Kidney tubule cell (primary cell): ENCODE results near the gene HEBP1.

Source experiments
- DNase-seq: peaks from one replicate; pipeline ENCODE4 v3.0.0-alpha.2; 2018; ENCODE audit warnings: low spot score

The HEBP1 gene

DNA sequence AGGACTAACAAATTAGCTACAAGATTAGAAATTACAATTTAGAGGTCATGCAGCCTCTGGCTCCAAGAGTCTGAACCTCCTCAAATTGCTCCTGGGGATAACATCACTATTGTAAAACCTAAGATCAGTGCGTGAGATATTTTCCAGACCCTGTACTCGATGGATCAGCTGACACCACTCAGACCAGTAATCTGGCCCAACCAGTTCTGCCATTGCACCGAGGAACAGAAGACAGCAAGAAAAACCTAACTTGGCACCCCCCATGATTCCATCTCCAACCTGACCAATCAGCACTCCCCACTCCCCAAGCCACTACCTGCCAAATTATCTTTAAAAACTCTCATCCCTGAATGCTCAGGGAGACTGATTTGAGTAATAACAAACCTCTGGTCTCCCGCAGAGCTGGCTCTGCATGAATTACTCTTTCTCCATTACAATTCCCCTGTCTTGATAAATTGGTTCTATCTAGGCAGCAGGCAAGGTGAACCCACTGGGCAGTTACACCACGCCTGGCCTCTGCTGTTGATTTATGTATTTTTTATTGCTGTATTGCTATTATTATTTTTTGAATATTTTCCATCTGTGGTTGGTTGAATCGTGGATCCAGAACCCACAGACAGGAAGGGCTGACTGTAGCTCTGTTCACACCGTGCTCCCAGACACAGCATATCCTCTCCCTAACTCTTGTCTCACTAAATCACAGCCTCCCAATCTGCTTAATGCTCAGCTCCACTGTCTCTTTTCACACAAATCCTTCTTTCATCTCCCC is 9.2 kb downstream of the HEBP1 start:
- no peak for DNase-seq

- no peak for DNase-seq
These were observed 12.6 kb downstream of the HEBP1 start for GRCh38 chr12:12987421-12987820.

DNA sequence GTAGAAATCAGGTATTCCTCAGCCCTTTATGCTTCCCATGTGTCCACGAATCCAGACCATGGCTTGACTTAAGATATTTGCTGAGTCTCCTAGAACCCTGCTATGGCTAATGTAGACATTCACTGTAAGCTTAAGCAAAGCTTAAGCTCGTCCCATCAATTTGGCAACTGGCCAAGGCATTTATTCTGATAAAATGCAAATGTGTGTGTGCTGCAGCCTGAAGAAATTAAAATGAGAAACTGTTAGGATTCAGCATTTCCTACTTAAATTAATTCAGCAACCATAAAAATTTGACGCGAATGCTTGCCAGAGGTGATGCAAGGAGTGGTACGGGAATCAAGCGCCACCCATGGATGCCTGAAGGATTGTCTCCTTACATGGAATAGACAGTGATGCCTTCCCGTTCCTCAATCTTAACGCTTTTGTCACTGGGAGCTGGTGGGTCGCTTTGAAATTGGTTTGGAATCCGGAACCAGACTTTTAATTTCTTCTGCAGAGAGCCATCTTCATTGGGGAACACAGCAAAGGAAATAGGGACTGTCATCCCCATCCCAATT is 13.2 kb downstream of the HEBP1 start:
- DNase-seq, result no peak

GRCh38 chr12:12985817-12986408 is 14.2 kb downstream of the HEBP1 start:
- DNase-seq, result peak; percentile 32

- no peak for DNase-seq
These were observed 15.9 kb downstream of the HEBP1 start for GRCh38 chr12:12984149-12984548.

DNA sequence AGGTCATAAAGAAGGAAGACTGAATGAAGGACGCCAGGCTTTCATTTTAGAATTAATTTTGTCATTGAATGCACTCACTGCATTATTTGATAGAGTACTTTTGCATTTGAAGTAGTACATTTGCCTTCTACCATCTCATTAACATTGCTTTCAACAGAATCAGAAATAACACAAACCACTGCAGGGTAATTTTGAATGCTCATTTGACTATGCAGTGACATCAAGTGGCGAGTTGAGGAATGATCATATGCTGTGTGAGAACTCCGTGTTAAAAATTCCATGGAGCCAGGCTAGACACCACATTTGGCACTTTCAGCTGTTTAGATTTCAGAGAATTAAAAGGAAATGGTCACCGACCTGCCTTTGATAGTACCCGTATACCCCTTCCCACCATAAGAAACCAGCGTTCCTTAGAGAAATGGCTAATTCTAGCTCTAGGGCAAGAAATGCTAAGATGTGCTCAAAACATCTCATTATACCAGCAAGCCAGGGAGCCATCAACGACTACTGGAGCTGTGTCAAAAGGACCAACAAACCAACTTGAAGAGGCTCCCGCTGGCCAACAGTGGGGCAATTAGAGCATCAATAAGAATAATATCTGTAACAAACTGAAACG is 16.5 kb downstream of the HEBP1 start:
- DNase-seq, result peak; percentile 59

DNA sequence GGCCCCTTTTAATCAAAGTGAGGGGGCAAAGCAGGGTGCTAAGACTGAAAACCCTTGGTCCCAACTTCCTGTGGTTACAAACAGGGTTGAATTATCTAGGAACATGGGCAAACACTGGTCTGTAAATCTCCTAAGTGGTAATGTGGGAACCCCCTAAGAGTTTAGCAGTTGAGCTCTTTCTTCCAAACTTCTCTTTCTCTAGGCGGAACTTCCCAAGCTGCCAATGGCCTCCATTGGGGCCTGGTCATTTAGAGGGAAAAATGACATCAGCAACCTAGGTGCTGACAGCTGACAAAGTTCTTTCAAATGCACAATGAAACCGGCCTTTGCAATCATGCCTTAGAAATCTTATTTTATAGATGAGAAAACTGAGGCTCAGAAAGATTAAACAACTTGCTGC is 17.7 kb downstream of the HEBP1 start:
- DNase-seq, result no peak

GRCh38 chr12:12979731-12980259 is 20.3 kb downstream of the HEBP1 start:
- DNase-seq, result peak; percentile 93

DNA sequence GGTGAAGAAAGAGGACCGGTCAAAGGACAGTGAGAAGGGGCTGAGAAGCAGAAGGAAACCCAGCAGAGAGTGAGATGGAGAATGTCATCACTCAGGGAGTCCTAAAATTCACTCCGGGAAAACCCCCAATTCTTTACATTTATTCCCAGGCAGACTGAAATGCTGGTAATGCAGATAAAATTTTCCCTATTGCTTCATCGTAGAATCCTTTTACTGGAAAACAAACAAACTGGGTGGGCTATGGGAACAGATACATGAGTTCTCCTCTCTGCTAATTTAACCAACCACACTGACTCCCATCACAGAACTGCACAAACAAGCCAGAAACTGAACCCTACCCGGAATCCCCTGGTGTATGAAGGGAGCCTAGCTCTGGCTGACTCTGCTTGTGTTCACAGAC is 20.9 kb downstream of the HEBP1 start:
- no peak for DNase-seq

- DNase-seq, result no peak
These were observed 22.8 kb downstream of the HEBP1 start for GRCh38 chr12:12977231-12977630.

GRCh38 chr12:12976366-12976765 is 23.7 kb downstream of the HEBP1 start:
- DNase-seq, result peak; percentile 88

- peak; percentile 65 for DNase-seq
These were observed 24.6 kb downstream of the HEBP1 start for GRCh38 chr12:12975322-12976077.

GRCh38 chr12:12974211-12974610 is 25.9 kb downstream of the HEBP1 start:
- DNase-seq, result no peak

DNA sequence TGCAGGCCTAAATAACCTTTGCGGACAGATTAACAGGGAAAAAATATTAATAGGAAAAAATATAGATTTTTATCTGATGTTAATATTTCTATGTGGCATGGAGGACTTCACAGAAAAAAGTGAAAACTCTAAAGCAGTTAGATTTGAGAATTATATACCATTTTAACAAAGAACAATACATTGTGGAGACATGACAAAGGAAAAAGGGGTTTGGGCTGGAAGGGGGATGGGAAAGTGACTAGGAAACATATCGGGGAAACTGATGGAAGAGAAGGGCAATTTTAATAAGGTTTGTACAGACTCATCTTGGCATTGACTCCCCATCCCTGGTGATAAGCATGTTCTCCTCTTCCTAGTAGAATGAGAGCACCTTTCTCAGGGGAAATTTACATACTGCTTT is 27.0 kb downstream of the HEBP1 start:
- no peak for DNase-seq

DNA sequence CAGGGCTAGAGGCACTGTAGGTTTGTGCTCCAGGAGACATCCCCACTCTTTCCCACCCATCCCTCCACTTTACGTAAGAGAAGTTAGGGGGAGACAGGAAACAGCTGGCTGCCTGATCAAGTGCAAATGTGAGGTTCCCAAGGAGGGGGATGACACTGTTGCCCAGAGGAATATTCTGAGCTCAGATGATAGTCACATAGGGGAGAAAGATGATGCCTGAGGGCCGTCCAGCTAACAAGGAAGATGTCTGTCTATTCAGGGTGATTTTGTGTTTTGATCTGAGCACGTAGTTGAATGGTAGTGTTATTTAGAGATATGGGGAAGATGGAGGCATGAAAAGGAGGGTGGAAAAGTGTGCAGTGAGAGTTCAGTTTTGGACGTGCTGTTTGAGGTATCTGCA is 34.2 kb downstream of the HEBP1 start:
- DNase-seq, result no peak

GRCh38 chr12:12964255-12964654 is 35.8 kb downstream of the HEBP1 start:
- DNase-seq, result no peak

DNA sequence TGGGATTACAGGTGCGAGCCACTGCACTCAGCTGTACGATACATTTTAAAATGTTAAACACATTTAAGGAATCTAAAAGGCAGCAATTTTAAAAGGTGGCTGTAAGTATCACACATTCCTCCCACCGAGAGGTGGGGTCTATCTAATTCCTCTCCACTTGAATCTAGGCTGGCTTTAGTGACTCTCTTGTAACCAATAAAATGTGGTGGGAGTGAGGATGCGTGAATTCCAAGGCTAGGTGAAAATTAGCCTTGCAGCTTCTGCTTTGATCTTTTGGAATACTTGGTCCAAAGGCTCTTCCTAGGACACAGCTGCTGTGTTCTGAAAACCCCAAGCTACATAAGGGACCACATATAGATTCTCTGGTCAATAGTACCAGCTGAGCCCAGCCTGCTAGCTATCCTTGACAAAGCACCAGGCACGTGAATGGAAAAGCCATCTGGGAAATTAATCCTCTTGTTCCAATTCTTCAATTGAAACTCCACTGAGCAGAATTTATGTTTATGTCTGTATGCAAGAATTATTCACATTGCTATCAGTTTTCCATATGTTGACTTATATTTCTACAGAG is 39.3 kb downstream of the HEBP1 start:
- DNase-seq, result no peak

- DNase-seq, result no peak
These were observed 41.2 kb downstream of the HEBP1 start for GRCh38 chr12:12958886-12959285.

GRCh38 chr12:12954878-12955625 is 45.0 kb downstream of the HEBP1 start:
- peak; percentile 65 for DNase-seq

GRCh38 chr12:12954356-12954755 is 45.7 kb downstream of the HEBP1 start:
- peak; percentile 52 for DNase-seq

DNA sequence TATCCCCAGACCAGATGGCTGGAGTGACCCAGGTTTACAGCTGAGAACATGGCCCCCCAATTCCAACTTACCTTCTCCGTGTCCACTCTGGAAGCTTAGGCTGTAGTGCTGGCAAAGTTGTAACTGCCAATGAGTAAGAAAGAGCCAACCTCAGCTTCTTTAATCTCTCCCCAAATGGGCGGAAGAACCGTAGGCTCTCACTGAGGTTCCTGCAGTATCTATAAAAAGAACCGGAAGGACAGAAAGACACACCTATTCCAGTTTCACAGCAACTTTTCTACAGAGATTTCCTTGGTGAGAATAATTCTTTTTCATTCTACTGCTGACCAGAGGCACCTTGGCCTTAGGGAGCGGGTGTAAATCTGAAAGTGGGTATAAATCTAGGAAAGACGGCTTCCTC is 48.0 kb downstream of the HEBP1 start, which contains the start of gene GPRC5D:
TSS of gene GPRC5D (minus strand) at position 135 of the 400 bp plus-strand sequence. CDS start 1,786 bp downstream, outside the sequence.
- DNase-seq, result no peak
